NT2/D1 (cell line): ENCODE data around the gene CDK5.

Experiments
- DNase-seq: peaks from one replicate; pipeline ENCODE4 v3.0.0-alpha.2; 2011; ENCODE audit warnings: low read depth, low spot score
- H3K27me3 ChIP-seq: 2 replicates; pipeline ENCODE4 v1.6.0; 2011; ENCODE audit warnings: mild to moderate bottlenecking; ENCODE audit not compliant: insufficient read length, insufficient read depth
- H3K36me3 ChIP-seq: 2 replicates; pipeline ENCODE4 v1.6.1; 2011; ENCODE audit warnings: mild to moderate bottlenecking, low read length, mixed read lengths; ENCODE audit not compliant: insufficient read depth, insufficient read length
- H3K4me1 ChIP-seq: 2 replicates; pipeline ENCODE4 v1.5.1; 2011; ENCODE audit not compliant: insufficient read depth, insufficient read length
- H3K4me3 ChIP-seq: 2 replicates; pipeline ENCODE4 v1.5.1; 2011; ENCODE audit warnings: low read depth; ENCODE audit not compliant: insufficient read length
- H3K9ac ChIP-seq: 2 replicates; pipeline ENCODE4 v1.6.0; 2011; ENCODE audit warnings: low read depth; ENCODE audit not compliant: insufficient read length
- H3K9me3 ChIP-seq: 2 replicates; pipeline ENCODE4 v1.5.1; 2011; ENCODE audit warnings: mild to moderate bottlenecking, low read length; ENCODE audit not compliant: insufficient read depth
- SUZ12 ChIP-seq: IDR thresholded peaks from 2 replicates; pipeline ENCODE4 v1.6.1; 2011; ENCODE audit not compliant: insufficient read length, insufficient read depth; ENCODE audit errors: extremely low read depth
- YY1 ChIP-seq: IDR thresholded peaks from 2 replicates; pipeline ENCODE4 v1.6.1; 2011; ENCODE audit not compliant: insufficient read length, insufficient read depth
- ZNF274 ChIP-seq: IDR thresholded peaks from 2 replicates; pipeline ENCODE4 v1.6.1; 2011; ENCODE audit warnings: mild to moderate bottlenecking, low read depth, low read length

CDK5 gene

DNA sequence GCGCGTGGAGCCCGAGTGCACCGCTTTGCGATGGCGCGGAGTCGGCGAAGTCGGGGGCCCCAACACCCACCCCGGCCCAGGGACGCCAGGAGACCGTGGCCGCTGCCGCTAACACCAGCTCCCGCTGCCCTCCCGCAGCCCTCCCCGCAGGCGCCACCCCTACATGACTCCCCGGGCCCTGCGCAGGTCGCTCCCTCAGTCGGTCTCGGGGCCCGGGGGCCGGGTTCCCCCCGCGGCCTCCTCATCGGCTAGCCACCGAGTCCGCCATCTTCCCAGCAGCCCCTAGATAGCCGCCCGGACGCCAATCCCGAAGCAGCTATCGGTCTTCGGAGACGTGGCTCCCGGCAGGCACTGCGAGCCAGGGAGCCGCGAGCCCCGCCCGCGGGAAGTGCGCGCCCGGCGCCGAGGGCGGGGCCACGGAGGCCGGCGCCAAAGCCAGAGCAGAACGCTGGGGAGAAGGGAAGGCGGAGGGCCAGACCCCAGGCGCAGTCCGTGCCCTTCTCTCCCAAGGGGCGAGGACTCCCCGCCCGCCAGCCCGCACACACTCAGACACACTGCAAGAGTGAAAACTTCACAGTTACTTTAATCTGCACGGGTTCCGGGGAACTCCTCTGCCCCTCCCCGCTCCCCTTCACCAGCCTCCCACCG is 22.9 kb upstream of the CDK5 start, which contains the start of gene FASTK:
FASTK (minus strand) TSS at position 288 of the 648 bp plus-strand sequence; CDS start at position 245, 43 bp downstream.
- DNase-seq, result no peak
- Histone ChIP-seq H3K9me3 (no peaks in the 10 kb centered on the region), H3K27me3 (peaks cover 11% of the 10 kb centered on the region), H3K9ac (peak within 1 kb of the TSS; percentile 97), H3K36me3 (peaks cover 28% of the 10 kb centered on the region), H3K4me1 (peaks cover 20% of the 10 kb centered on the region), H3K4me3 (peak within 1 kb of the TSS; percentile 88)
- no peak for TF ChIP-seq SUZ12
- TF ChIP-seq ZNF274, result no peak
- peak; percentile 84 for TF ChIP-seq YY1

DNA sequence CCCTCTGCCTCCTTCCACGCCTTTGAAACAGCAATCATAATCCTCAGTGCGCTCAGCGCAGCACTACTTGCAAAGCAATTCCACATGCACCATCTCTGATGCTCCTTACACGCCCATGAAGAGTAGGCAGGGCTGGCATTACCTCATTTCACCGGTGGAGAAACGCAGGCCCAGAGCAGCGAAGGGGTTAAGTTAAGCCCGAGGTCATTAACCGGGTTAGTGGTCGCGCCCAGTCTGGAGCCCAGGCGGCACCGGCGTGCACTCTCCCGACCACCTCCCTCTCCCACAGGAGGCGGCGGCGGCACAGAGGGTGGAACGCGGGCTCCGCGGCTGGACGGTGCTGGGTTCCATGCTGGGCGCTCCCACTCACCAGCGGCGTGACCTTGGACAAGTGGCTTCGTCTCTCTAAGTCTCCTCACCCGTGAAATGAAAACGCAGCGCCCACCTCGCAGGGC is 22.4 kb upstream of the CDK5 start:
- H3K9ac ChIP-seq, result peak overlapping the region; percentile 97
- H3K9me3 ChIP-seq, result no peaks in the 10 kb centered on the region
- peaks cover 34% of the 10 kb centered on the region for H3K36me3 ChIP-seq
- H3K4me1 ChIP-seq, result peaks cover 19% of the 10 kb centered on the region
- H3K27me3 ChIP-seq, result peaks cover 11% of the 10 kb centered on the region
- TF ChIP-seq ZNF274, result no peak
- no peak for TF ChIP-seq SUZ12
- no peak for TF ChIP-seq YY1
- DNase-seq, result no peak
- H3K4me3 ChIP-seq, result peak overlapping the region; percentile 88

DNA sequence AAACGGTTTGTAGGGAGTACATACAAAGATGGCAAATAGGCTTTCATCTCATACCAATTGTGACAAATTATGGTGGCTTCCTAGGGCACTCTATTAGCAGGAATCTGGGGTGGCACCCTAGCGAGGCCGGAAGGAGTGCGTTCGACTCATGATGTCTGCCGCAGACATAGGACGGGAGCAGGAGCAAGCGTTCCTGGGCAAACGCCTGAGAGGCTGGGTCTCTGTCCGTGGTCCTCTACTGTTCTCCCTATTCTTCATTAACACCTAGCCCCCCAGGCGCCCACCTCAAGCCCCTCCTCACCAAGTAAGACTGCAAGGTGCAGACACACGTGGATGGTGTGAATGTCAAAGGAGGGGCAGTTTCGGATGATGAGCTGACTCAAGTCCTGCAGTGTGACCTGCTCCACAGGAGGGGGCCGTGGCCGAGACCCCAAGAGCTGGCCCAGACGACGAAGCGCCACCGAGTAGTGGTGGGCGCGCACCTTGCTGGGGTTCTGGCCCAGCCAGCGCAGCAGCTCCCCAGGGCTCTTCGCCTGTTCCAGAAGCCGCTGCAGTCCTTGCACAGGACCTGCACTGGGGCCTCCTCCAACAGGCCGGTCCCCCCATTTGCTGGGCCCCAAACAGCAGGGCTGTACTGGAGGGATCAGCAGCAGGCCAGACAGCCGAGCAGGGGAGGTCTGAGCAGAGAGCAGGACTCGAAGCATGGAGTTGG is 21.7 kb upstream of the CDK5 start:
- H3K9ac ChIP-seq, result peak overlapping the region; percentile 97
- peaks cover 19% of the 10 kb centered on the region for H3K4me1 ChIP-seq
- H3K27me3 ChIP-seq, result peaks cover 8% of the 10 kb centered on the region
- TF ChIP-seq YY1, result no peak
- TF ChIP-seq SUZ12, result no peak
- no peak for TF ChIP-seq ZNF274
- H3K36me3 ChIP-seq, result peaks cover 41% of the 10 kb centered on the region
- no peak for DNase-seq
- peak overlapping the region; percentile 88 for H3K4me3 ChIP-seq
- H3K9me3 ChIP-seq, result no peaks in the 10 kb centered on the region

DNA sequence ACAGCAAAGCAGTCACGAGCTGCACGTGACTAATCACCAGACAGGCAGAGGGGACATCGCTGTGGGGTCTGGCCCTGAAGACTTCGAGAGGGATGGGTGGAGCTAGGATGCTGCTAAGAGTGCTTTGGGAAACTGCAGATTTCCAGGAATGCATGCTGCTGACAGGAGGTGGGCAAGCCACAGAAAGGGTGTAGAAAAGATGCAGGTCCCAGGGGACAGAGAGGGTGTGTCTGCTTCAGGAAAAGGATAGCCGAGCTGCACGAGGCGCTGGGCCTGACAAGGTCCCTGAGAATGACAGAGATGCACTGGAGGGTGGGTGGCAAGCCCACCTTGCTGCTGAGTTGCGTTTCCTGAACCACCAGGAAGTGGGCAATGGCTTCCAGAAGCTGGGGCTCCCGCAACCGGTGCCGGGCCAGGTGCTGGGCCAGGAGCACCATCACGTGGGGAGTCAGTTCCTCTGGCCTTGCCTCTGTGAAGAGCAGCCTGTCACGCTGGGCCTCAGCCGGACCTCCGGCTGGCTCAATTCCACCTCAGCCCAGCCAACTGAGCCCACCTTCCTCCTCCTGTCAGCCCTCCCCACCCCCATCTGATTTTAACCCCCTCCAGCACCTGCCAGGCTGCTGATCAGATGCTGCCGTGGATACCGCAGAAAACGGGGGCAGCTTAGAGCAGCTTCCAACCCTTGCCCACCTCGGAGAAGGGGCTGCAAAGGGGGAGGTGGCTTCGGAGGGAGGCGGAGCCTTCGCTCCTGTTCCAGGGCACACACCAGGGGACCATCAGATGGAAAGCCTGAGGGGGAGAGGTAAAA is 20.7 kb upstream of the CDK5 start:
- Histone ChIP-seq H3K4me1 (peaks cover 19% of the 10 kb centered on the region), H3K4me3 (no peak overlapping the region), H3K36me3 (peaks cover 51% of the 10 kb centered on the region), H3K9me3 (no peaks in the 10 kb centered on the region), H3K9ac (peak overlapping the region; percentile 50), H3K27me3 (no peaks in the 10 kb centered on the region)
- no peak for DNase-seq
- no peak for TF ChIP-seq ZNF274
- TF ChIP-seq SUZ12, result no peak
- no peak for TF ChIP-seq YY1

DNA sequence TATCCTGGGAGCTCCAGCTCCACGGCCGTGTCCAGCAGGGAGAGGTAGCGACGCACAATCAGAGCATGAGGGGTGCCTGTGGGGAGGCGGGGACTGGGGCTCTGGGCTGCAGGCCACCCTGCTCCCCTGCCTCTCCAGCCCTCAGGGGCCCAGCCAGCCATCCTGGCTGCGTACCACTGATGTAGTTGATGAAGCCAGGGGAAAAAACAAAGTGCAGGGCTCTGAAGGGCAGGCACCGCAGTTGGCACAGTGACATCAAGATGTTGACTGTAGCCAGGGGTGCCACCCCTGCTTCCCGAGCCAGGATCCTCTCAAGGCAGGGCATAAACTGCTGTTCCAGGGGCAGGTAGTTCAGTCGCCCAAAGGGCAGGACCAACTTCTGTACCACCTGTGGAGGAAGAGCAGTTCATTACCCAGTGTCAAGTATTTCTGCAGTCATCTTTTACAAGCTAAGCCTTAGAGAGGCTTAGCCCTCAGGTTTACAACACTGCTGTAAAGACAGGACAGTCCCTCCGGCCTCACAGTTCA is 20.1 kb upstream of the CDK5 start:
- no peak for DNase-seq
- Histone ChIP-seq H3K4me1 (peaks cover 19% of the 10 kb centered on the region), H3K27me3 (no peaks in the 10 kb centered on the region), H3K9ac (peak overlapping the region; percentile 50), H3K4me3 (no peak overlapping the region), H3K9me3 (no peaks in the 10 kb centered on the region), H3K36me3 (peaks cover 53% of the 10 kb centered on the region)
- TF ChIP-seq ZNF274 (no peak), SUZ12 (no peak), YY1 (no peak)

DNA sequence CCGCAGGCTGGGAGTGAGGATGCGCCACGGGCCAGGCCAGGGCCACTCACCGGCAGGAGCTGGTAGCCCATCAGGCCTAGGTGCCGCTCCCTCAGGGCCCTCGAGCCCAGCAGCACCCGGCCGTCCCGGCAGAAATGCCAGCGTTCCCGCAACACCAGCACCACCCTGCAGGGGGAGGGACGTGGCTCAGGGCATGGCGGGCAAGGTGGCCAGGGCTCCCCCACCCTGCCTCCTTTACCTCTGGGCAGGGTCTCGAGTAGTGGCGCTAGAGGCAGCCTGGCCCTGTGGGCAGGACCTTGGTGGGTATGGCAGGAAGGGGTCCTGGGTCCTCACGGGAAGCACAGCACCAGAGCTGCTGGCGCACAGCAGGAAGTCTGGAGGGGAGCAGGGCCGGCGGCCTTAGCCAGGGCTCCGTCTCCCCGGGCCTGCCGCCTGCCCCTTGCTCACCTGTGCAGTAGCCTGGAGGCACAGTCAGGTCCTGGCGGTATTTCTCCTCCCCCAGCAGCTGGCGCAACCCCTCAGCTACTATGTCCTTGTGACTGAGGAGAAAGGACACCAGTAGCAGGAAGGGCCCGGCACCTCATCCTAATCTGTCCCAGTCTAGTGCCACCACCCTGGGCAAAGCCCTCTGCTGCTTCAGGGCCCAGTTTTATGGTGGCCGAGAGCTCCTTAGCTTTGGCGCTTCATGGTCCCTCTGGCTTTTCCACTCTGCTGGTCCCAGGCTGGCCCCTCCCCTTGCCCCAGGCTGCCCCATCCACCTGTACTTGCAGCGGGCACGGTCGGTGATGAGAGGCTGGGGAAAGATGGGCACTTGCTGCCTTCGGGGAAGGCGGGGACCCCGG is 19.4 kb upstream of the CDK5 start:
- Histone ChIP-seq H3K4me3 (no peak overlapping the region), H3K27me3 (no peaks in the 10 kb centered on the region), H3K9ac (no peak overlapping the region), H3K9me3 (no peaks in the 10 kb centered on the region), H3K36me3 (peaks cover 58% of the 10 kb centered on the region), H3K4me1 (peaks cover 19% of the 10 kb centered on the region)
- no peak for TF ChIP-seq SUZ12
- TF ChIP-seq ZNF274, result no peak
- TF ChIP-seq YY1, result no peak
- no peak for DNase-seq
